ENCODE measurements around the gene PAK6. TPM values are rescaled to one million over a fixed set of nuclear protein-coding genes. Genes with fewer than 3 reads are reported as not detected.

PAK6 gene
- total RNA-seq, 1 experiment from 2014 or later: not detected

DNA sequence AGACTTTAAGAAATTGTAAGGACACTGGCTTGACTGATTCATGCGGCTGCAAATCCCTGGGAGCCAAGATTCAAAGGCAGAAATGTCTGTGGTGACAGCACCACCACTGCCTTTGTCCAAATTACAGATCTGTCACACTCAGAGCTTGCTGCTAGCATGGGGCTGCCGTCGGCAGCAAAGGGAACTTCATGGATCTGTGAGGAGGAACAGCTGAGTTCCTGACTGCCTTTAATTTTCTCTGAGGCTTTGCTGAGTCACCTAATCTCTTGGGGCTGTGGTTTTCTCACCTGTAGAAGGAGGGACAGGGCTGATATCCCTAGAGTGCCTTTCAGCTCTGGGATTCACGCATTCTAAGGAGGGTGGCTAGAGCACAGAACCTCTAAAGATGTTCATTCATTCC, 4.1 kb upstream of the PAK6 start:
- H3K9me3 ChIP-seq (replicated peaks): no peaks in the 10 kb centered on the region
- H3K36me3 ChIP-seq: 0 out of 2 replicates have a peak, but pooled peaks cover 2% of the 10 kb centered on the region
- peaks cover 4% of the 10 kb centered on the region; the same call in 1 of the 2 replicates for H3K4me1 ChIP-seq
- peaks cover 4% of the 10 kb centered on the region; the same call in 1 of the 2 replicates for H3K27me3 ChIP-seq
- H3K27ac ChIP-seq: no peak overlapping the region
- DNase-seq: no peak
- no peak overlapping the region for H3K4me3 ChIP-seq

DNA sequence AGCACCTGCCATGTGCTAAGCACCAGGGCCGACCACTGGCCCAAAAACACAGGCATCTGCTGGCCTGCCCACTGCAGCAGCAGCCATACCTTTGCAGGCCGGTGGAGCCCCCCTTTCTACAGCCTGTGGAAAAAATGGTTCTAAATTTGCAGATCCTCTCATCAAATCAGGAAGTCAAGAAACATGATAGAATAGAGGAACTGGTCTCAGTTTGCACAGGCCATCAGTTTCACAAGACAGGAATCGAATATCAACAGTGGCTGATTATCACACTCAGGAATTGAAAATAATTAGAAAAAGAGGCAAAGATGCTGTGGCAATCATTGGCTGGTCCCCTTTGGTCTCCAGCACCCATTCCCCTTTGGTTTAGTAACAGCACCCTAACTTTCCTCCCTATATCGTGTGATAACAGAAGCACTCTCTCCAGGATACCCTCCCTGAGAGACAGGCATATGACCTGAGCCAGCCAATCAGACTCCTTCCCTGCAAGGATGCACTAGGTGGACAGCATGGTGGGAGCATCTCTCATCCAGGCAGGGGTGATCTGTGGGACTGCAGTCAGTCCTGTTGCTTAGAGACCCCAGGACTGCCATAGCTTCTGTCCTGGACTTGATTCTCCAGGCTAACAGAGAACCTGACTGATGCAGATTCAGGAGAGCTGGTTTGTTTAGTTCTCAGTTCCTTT, 3.5 kb upstream of the PAK6 start:
- peaks cover 9% of the 10 kb centered on the region for H3K27me3 ChIP-seq
- no peak overlapping the region for H3K27ac ChIP-seq
- no peaks in the 10 kb centered on the region for H3K9me3 ChIP-seq (replicated peaks)
- H3K4me3 ChIP-seq: no peak overlapping the region
- no peak for DNase-seq
- peaks cover 4% of the 10 kb centered on the region; the same call in 1 of the 2 replicates for H3K4me1 ChIP-seq
- H3K36me3 ChIP-seq: 0 out of 2 replicates have a peak, but pooled peaks cover 2% of the 10 kb centered on the region

DNA sequence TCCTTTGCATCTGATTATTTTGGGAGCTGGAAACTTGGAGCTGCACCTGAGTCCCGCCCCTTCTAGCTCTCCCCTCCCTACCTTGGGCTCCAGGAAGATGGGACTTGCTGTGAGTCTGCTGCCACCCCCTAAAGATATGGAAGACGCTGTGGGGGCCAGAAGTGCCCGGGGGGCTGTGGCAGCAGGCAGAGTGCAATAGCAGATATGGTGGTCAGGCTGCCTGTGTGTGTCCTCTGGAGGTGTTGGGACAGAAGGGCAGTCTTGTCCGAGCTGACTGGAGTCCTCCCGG, 485 bp downstream of the PAK6 start:
- DNase-seq: no peak
- Histone ChIP-seq H3K9me3 (replicated peaks) (no peaks in the 10 kb centered on the region), H3K4me1 (peaks cover under 1% of the 10 kb centered on the region; the same call in 1 of the 2 replicates), H3K27ac (no peak overlapping the region), H3K4me3 (peak overlapping the region; percentile 39), H3K36me3 (no peaks in the 10 kb centered on the region), H3K27me3 (peaks cover 14% of the 10 kb centered on the region)

DNA sequence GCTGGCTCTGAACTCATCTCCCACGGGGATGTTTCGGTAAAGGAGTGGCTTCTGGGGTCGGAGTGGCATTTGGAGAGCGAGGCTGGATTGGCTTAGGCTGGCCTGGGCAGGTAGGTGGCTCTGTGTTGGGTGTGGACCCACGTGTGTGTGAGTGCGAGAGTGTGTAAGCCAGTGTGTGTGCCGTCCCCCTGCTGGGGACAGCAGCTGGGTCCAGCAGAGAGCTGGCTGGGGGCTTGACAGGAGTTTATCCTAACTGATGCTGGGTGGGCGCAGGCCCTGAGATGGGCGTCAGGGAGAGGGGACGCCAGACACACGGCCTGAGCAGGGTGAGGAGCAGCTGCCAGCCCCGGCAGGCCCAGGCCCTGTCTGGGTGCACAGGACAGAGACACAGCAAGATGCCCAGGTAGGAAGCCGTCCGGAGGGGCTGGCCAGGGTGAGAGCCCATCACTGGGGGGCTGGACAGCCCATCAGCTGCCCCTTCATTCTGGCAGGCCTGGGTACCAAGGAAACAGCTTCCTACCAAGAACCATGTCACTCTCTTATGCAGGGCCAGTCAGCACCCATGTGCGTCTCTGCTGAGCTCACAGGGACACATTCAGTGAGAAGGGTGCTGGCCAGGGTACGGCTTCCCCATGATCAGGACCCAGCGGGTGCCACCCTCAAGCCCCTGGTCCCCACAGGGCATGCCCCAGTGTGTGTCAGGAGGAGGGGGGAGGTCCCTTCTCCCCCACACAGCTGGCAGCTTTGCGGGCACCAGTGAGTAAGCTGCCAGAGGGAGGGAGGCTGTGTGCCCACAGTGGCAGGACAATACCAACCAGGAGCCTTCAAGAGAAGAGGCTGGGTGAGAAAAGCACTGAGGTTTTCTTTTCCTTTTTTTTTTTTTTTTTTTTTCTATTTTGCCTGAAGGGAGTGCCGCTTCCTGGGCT, 1.1 kb downstream of the PAK6 start:
- Histone ChIP-seq H3K27ac (no peak overlapping the region), H3K4me1 (no peaks in the 10 kb centered on the region), H3K36me3 (no peaks in the 10 kb centered on the region), H3K9me3 (replicated peaks) (no peaks in the 10 kb centered on the region), H3K27me3 (peaks cover 14% of the 10 kb centered on the region), H3K4me3 (no peak overlapping the region; the same call in 1 of the 2 replicates)
- no peak for DNase-seq

DNA sequence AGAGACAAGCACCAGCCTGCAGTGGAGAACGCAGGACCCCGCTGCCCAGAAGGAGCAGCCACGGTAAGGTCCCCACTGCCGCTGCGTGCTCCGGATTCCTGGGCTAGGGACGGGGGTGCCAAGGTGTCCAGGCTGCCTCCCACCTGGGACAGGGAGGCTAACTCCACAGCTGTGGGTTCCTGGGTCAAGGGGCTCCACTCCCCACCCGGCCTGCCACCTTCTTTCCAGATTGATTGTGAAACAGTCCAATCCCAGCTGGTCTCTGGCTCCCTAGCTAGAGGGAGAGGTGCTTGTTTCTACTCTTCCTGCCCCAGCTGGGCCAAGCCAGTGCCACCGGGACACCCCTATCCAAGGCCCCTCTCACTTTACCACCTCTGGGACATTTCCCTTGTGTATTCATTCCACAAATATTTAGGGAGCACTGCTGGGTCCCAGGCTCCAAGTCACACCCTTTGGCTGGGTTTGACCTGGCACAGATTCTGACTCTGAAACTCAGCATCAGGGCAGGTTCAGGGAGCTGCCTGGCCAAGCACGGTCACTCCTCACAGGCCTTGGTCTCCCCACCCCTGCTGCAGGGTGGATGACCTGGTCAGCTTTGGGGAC, 1.9 kb downstream of the PAK6 start:
- H3K4me3 ChIP-seq: no peak overlapping the region
- no peaks in the 10 kb centered on the region for H3K4me1 ChIP-seq
- H3K36me3 ChIP-seq: no peaks in the 10 kb centered on the region
- no peak overlapping the region for H3K27ac ChIP-seq
- peaks cover 14% of the 10 kb centered on the region for H3K27me3 ChIP-seq
- no peak for DNase-seq
- H3K9me3 ChIP-seq (replicated peaks): no peaks in the 10 kb centered on the region

DNA sequence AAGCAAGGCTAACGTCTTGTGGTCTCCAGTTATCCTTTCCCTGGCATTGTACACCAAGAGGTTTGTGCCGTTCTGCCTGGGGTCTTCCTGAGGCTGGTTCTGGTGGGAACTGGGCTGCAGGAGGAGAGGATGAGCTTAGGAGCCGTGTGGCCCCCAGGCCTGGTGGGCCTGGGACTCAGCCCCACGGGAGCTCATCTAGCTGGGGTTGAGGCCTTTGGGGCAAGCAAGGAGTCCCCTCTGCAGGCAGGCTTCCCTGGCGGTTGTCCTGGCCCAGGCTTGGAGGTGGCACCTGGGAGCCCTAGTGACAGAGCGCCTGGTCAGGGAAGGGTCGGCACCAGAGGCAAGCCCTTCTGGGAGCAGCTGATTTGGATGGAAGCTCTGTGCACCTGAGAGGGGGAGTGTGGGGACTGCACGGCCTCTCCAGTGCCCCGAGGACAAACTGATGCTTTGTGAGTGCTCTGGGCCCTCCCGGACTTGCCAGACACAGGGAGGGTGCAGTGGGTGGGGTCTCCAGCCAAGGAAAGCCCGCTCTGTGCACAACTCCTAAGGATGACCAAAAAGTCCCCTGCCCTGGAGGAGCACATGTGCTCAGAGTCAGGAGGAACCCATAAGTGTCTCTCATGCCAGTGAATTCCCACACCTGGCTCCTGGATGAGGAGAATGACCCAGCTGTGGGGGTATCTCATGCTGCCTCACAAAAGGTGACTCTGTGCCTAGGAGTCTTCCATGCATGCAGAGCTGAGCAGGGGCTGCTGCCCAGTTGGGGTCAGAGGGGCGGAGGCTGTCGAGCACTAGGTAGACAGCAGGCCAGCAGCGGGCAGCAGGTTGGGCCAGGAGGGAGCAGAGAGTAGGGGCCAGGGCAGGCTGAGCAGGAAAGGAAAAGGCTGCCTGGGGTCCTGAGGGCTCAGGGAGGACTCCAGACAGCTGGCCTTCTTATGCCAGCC, 2.7 kb downstream of the PAK6 start:
- Histone ChIP-seq H3K4me1 (no peaks in the 10 kb centered on the region), H3K27me3 (peaks cover 14% of the 10 kb centered on the region), H3K4me3 (no peak overlapping the region), H3K9me3 (replicated peaks) (no peaks in the 10 kb centered on the region), H3K27ac (no peak overlapping the region), H3K36me3 (no peaks in the 10 kb centered on the region)
- no peak for DNase-seq

DNA sequence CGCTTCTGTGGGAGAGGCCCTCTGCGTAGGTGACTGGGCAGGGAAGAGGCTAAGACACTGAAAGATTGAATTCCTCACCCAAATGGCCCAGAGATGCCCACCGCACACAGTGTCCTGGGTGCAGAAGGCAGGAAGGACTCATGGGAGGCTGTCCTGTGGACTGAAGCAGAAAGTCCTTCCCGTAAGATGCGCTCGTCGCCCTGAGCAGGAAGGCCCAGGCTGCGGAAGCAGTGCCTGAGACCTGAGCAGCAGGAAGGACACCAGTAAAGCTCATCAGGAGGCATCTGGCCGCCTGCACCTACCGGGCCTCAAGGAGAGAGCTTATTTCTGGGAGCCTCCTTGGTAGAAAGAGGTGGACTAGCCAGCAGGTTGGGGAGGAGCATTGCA, 3.3 kb downstream of the PAK6 start:
- DNase-seq: no peak
- peaks cover 14% of the 10 kb centered on the region for H3K27me3 ChIP-seq
- no peak overlapping the region for H3K4me3 ChIP-seq
- no peak overlapping the region for H3K27ac ChIP-seq
- H3K36me3 ChIP-seq: no peaks in the 10 kb centered on the region
- no peaks in the 10 kb centered on the region for H3K4me1 ChIP-seq
- H3K9me3 ChIP-seq (replicated peaks): no peaks in the 10 kb centered on the region

DNA sequence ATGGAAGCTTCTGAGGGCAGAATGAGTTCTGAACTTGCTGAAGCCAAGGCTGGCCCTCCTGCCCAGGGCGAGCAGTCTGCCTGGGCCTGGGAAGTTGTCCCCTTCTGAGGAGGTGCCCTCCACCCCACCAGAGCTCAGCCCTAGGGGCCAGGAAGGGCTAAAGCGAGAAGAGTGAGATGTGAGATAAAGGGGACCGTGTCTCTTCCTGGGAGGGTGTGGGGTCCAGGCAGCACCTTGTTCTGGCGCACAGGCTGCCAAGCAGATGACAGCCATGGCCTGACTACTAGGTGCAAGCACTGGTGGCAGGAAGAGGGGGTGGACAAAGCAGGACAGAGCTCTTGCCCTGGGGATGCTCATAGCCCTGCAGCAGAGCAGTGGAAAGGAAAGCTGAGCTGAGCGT, 3.7 kb downstream of the PAK6 start:
- Histone ChIP-seq H3K36me3 (no peaks in the 10 kb centered on the region), H3K27me3 (peaks cover 14% of the 10 kb centered on the region), H3K27ac (no peak overlapping the region), H3K4me3 (no peak overlapping the region), H3K9me3 (replicated peaks) (no peaks in the 10 kb centered on the region), H3K4me1 (no peaks in the 10 kb centered on the region)
- no peak for DNase-seq

DNA sequence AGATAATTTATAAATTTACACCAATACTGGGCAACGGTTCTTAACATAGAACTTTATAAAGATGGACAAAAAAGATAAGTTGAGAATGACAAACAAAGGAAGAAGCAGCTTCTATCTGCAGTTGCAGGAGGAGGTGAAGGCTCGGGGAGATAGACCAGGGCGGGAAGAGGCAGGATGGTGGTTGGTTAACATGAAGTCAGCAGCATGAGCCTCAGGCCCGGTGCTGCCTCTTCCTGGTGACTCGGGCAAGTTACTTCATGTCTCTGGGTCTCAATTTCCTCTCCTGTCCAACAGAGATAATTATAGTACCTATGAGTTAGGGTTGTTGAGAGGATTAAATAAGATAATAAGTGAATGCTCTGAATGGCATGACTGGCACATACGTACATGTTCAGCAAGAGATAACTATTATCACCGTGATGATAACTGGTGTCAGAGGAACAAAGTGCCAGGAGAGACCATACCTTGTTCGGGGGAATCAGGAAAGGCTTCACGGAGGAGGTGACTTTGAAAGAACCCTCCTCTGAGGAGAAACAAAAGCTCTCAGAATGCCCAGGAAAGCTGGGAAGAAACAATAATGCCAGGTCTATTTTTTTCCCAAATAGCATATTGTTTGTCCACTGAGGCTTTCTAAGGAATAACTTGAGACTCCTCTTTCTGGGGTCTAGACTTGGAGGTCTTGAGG, 4.4 kb downstream of the PAK6 start:
- Histone ChIP-seq H3K36me3 (no peaks in the 10 kb centered on the region), H3K27ac (no peak overlapping the region), H3K4me3 (no peak overlapping the region), H3K4me1 (no peaks in the 10 kb centered on the region; the same call in 1 of the 2 replicates), H3K9me3 (replicated peaks) (no peaks in the 10 kb centered on the region), H3K27me3 (peaks cover 14% of the 10 kb centered on the region)
- no peak for DNase-seq

DNA sequence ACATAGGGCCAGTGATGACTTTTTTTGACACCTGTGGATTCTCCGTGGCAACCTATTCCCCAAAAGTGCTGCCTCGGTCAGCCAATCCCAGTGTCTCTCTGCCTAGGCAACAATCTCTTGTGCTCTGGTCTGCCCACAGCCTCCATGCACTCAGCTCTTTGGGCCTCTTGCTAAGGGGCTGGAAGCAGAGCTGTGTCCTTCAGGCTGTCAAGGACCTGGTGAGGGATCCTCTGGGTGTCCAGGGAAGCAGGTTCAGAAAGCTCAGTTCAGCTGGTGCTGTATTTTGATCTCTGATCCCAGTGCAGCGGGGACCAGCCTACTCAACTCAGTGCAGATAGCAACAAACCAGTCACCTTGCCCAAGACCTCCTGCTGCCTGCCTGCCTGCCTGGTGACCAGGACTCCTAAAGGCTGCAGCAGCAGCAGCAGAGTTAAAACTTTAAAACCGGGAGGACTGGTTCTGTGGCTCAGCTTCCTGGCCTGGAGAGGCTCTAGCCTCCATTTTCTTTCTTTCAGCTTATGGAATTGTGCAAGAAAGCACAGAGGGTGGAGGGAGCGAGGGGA, 6.2 kb downstream of the PAK6 start:
- H3K9me3 ChIP-seq (replicated peaks): no peaks in the 10 kb centered on the region
- no peaks in the 10 kb centered on the region for H3K36me3 ChIP-seq
- no peak for DNase-seq
- H3K4me3 ChIP-seq: no peak overlapping the region
- peaks cover 13% of the 10 kb centered on the region for H3K4me1 ChIP-seq
- peaks cover 7% of the 10 kb centered on the region for H3K27me3 ChIP-seq
- no peak overlapping the region for H3K27ac ChIP-seq

DNA sequence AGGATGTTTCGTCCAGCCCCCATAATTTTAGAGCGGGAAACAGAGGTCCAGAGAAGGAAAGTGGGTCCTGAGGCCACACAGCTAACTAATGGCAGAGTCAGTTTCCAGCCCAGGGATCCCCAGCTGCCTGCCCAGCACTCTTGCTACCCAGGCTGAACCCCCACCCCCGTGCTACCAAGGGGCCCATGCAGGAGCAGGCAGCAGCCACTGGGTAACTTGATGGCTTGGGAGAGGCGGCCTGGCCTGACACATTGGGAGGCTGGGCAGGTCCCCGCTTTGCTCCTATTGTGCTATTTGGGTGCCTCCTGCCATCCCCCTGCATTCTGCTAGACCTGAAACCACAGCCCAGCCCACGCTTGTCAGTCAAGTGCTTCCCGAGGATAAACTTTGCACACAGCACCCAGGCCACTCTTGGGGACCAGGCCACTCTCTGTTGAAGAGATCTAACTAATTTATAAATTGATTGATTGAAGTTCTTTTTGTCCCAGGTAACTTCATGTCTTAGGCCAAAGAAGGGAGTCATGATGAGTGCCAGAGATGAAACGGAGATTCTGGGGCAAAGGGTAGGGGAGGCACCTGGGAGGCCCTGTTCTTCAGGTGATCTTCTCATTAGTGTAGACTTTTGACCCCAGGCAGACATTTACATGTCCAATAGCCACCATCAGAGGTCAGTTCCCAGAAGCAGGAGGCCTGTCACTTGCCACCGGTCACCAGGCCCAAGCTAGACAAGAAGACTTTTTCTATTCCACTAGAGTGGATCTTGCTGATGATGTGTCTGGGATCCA, 7.0 kb downstream of the PAK6 start:
- Histone ChIP-seq H3K27me3 (0 out of 2 replicates have a peak, but pooled peaks cover 2% of the 10 kb centered on the region), H3K9me3 (replicated peaks) (no peaks in the 10 kb centered on the region), H3K27ac (no peak overlapping the region), H3K4me3 (no peak overlapping the region), H3K4me1 (peaks cover 13% of the 10 kb centered on the region), H3K36me3 (no peaks in the 10 kb centered on the region)
- no peak for DNase-seq

DNA sequence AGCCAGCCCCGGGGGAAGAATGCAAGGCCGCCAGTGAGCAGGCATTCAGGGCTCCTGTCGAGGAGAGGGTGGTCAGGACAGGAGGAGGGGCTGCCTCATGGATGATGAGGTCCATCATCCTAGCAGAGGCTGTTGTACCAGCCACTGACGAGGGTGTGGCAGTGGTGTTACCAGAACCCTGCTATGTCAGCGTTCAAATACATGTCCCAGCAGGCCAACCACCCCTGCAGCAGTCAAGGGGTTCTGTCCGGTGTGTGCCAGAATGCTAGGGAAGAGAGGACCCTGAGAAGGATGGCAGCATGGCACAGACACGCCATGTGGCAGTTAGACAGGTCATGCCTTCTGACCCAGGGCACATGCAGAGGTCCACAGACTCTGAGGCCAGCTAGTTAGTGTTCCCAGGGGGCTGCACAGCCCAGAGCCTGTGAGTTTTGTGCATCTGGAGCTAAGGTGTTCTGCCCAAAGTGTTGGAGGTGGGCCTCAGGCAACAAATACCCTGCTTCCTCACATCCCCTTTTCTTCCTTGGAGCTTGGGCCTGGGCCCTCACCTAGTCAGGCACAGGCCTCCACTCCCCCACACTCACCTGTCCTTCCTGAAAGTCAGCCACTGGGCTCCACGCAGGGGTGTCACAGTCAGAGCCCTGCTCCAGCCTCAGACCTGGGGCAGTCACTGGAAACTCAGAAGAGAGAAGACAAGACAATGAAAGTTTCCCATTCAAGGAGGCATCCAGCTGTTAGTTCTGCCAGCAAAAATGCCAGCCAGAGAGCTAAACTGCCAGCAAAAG, 7.8 kb downstream of the PAK6 start:
- no peaks in the 10 kb centered on the region for H3K27me3 ChIP-seq
- DNase-seq: no peak
- peaks cover 13% of the 10 kb centered on the region for H3K4me1 ChIP-seq

More for the DNA sequence above, 7.8 kb downstream of the PAK6 start:
- no peaks in the 10 kb centered on the region for H3K9me3 ChIP-seq (replicated peaks)
- H3K36me3 ChIP-seq: no peaks in the 10 kb centered on the region
- no peak overlapping the region for H3K4me3 ChIP-seq
- no peak overlapping the region for H3K27ac ChIP-seq
